ENCODE results near the gene STXBP5. TPM values are rescaled to one million over a fixed set of nuclear protein-coding genes. Genes with fewer than 3 reads are reported as not detected.

Gene STXBP5
- total and polyA plus RNA-seq, 9 of the 15 experiments (the other 6 are each of a cell fraction or from before 2014, with no cell fraction given): 23.3 to 172 (median 71.5) TPM

- TF ChIP-seq E2F1 (CRISPR knock-in tag; IDR thresholded peaks at IDR 0.05): no peak
- no peak for TF ChIP-seq HES1 (IDR thresholded peaks at IDR 0.05; ENCODE audit: low read depth)
- TF ChIP-seq ZNF133 (CRISPR knock-in tag; IDR thresholded peaks at IDR 0.05): no peak
- no peak; the same call in 1 of the 2 replicates for TF ChIP-seq SMAD3 (CRISPR knock-in tag; conservative IDR thresholded peaks at IDR 0.05)
- TF ChIP-seq RBFOX2 (IDR thresholded peaks at IDR 0.05; ENCODE audit: low read depth, low read length): no peak
- TF ChIP-seq ZSCAN29 (IDR thresholded peaks at IDR 0.05): no peak
- peak; percentile 90 for TF ChIP-seq HDAC2 (IDR thresholded peaks at IDR 0.05)
- no peak for TF ChIP-seq ZNF551 (CRISPR knock-in tag; IDR thresholded peaks at IDR 0.05)
- peak; percentile 47 to 48 for TF ChIP-seq RAD21 (CRISPR knock-in tag; conservative IDR thresholded peaks at IDR 0.05 in 1 of 2, IDR thresholded peaks at IDR 0.05 in 1 of 2)
- TF ChIP-seq LEF1 (IDR thresholded peaks at IDR 0.05): peak; percentile 85
- TF ChIP-seq ZNF197 (CRISPR knock-in tag; IDR thresholded peaks at IDR 0.05; ENCODE audit: low read depth): no peak
- no peak for TF ChIP-seq TRIM25 (IDR thresholded peaks at IDR 0.05; ENCODE audit: borderline replicate concordance)
- TF ChIP-seq MIER1 (IDR thresholded peaks at IDR 0.05; ENCODE audit: low read depth): no peak
- TF ChIP-seq SMARCA4 (IDR thresholded peaks at IDR 0.05): peak; percentile 88; the same call in 1 of the 2 replicates
- TF ChIP-seq, protein P1, sequence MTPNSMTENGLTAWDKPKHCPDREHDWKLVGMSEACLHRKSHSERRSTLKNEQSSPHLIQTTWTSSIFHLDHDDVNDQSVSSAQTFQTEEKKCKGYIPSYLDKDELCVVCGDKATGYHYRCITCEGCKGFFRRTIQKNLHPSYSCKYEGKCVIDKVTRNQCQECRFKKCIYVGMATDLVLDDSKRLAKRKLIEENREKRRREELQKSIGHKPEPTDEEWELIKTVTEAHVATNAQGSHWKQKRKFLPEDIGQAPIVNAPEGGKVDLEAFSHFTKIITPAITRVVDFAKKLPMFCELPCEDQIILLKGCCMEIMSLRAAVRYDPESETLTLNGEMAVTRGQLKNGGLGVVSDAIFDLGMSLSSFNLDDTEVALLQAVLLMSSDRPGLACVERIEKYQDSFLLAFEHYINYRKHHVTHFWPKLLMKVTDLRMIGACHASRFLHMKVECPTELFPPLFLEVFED (CRISPR knock-in tag; conservative IDR thresholded peaks at IDR 0.05): no peak
- TF ChIP-seq CBX3 (IDR thresholded peaks at IDR 0.05; ENCODE audit: borderline replicate concordance in 1 of 2, low read length in 2 of 2): peak in 1 of 2 experiments; percentile 80; a peak in 1 of 3 replicates
- TF ChIP-seq ARID2 (IDR thresholded peaks at IDR 0.05): no peak
- TF ChIP-seq ZBTB33 (CRISPR knock-in tag; IDR thresholded peaks at IDR 0.05): 0 out of 2 replicates have a peak, but pooled peaks have one; percentile 12
- no peak for TF ChIP-seq ZNF77 (CRISPR knock-in tag; IDR thresholded peaks at IDR 0.05)
- TF ChIP-seq SNIP1 (IDR thresholded peaks at IDR 0.05; ENCODE audit: low read depth): no peak
- TF ChIP-seq BRD4 (IDR thresholded peaks at IDR 0.05): peak; percentile 40; the same call in 1 of the 2 replicates
- no peak for TF ChIP-seq ZNF57 (CRISPR knock-in tag; IDR thresholded peaks at IDR 0.05)
- TF ChIP-seq SPI1 (IDR thresholded peaks at IDR 0.05; ENCODE audit: borderline replicate concordance, low read depth, low read length): peak; percentile 87
These were observed 18.1 kb downstream of the STXBP5 start (continued) for GRCh38 chr6:147222160-147222838.

All from K562 (cell line).